Measurements from ENCODE around the gene RARRES2.
"Not testable (repeated sequence)": the region's sequence is repeated elsewhere in the genome, so short reads cannot be mapped to it uniquely, and the experiment has no call there.

DNA sequence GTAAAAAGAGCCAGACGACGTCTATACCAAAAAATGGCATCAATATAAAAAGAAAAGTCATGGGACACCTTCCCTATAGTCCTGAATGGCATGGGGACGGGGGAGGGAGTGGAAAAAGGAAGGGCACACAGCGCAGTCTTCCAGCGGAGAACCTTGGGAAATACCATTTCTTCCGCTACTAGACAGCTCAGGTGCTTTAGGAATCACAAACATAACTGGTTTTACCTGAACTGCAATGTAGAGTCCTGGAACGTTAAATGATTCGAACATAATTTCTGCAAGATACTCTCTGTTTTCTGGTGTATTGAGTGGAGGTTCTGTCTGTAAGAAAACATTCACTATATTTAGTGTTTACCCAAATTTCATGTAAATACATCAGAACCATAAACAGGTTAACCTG, 46.4 kb downstream of the RARRES2 start:
- not testable (repeated sequence) for TF ChIP-seq EZH2 (IDR thresholded peaks at IDR 0.05; ENCODE audit: low read length)
- TF ChIP-seq, protein P1, sequence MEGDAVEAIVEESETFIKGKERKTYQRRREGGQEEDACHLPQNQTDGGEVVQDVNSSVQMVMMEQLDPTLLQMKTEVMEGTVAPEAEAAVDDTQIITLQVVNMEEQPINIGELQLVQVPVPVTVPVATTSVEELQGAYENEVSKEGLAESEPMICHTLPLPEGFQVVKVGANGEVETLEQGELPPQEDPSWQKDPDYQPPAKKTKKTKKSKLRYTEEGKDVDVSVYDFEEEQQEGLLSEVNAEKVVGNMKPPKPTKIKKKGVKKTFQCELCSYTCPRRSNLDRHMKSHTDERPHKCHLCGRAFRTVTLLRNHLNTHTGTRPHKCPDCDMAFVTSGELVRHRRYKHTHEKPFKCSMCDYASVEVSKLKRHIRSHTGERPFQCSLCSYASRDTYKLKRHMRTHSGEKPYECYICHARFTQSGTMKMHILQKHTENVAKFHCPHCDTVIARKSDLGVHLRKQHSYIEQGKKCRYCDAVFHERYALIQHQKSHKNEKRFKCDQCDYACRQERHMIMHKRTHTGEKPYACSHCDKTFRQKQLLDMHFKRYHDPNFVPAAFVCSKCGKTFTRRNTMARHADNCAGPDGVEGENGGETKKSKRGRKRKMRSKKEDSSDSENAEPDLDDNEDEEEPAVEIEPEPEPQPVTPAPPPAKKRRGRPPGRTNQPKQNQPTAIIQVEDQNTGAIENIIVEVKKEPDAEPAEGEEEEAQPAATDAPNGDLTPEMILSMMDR (optimal IDR thresholded peaks at IDR 0.05 in 1 of 3, IDR thresholded peaks at IDR 0.05 in 1 of 3, conservative IDR thresholded peaks at IDR 0.05 in 1 of 3; ENCODE audit: extremely low read depth in 1 of 3, insufficient read depth in 2 of 3, low read length in 3 of 3): not testable (repeated sequence)
